A549 (cell line): ENCODE results near the gene PYGM. TPM values are rescaled to one million over a fixed set of nuclear protein-coding genes. Genes with fewer than 3 reads are reported as not detected.

Experiments used
- ATAC-seq, 2 experiments: fragments of 200-7000 bp in 1 of 2; fragments of >200 bp in 1 of 2; cut with Nextera tagmentation in 1 of 2; cut with Tn5 transposase in 1 of 2; 3 replicates each; pipeline versions ENCODE4 v1.8.0 to v1.9.1; 2018 to 2020; ENCODE audit warnings: mild to moderate bottlenecking in 1 of 2, moderate library complexity in 1 of 2
- CTCF ChIA-PET: fragments of 300-600 bp; sonication (Branson Sonifier 250); formaldehyde crosslinking; extraction: SDS; loops from one replicate; lab custom pipeline; 2021; ENCODE audit warnings: antibody characterized with exemption, inconsistent platforms; lab: Yijun Ruan, JAX
- POLR2A ChIA-PET: fragments of 350-600 bp; formaldehyde crosslinking; extraction: SDS; loops from one replicate; lab custom pipeline; 2021; ENCODE audit warnings: antibody characterized with exemption, inconsistent platforms; lab: Yijun Ruan, JAX
- DNase-seq, 2 experiments: peaks; one replicate each; pipeline versions ENCODE4 v3.0.0 to v3.0.0-alpha.2; 2011 to 2016; ENCODE audit warnings: low read depth in 1 of 2, low spot score in 1 of 2
- FAIRE-seq: peaks from 2 replicates; lab custom pipeline; 2011; peaks lifted over from hg19 to GRCh38; lab: Jason Lieb, UNC
- H3K27ac ChIP-seq, 2 experiments: fragments of >200 bp; sonication (Bioruptor Twin); formaldehyde crosslinking; 3 replicates each; pipeline ENCODE4 v1.5.1; 2016 to 2017
- H3K4me1 ChIP-seq: fragments of >200 bp; sonication (Bioruptor Twin); formaldehyde crosslinking; 3 replicates; pipeline ENCODE4 v1.6.1; 2016
- H3K4me2 ChIP-seq: fragments of >200 bp; sonication (Bioruptor Twin); formaldehyde crosslinking; 3 replicates; pipeline ENCODE4 v1.6.1; 2016
- H3K4me3 ChIP-seq: fragments of >200 bp; sonication (Bioruptor Twin); formaldehyde crosslinking; 3 replicates; pipeline ENCODE4 v1.5.1; 2016
- H3K9me3 ChIP-seq: fragments of >200 bp; sonication (Bioruptor Twin); formaldehyde crosslinking; 3 replicates; pipeline ENCODE4 v1.6.1; 2016
- CEBPB ChIP-seq, 2 experiments: fragments of >200 bp in 1 of 2; sonication (Bioruptor Twin) in 1 of 2; formaldehyde crosslinking in 1 of 2; IDR thresholded peaks; 2 replicates each; pipeline ENCODE4 v1.6.1; 2012 to 2016
- CHD2 ChIP-seq: fragments of 150-350 bp; IDR thresholded peaks from 2 replicates; pipeline ENCODE4 v1.6.1; 2014; ENCODE audit warnings: low read length; ENCODE audit not compliant: partially characterized antibody
- CHD4 ChIP-seq: fragments of 200-600 bp; sonication (generic); IDR thresholded peaks from 2 replicates; pipeline ENCODE4 v1.6.1; 2016; ENCODE audit warnings: antibody characterized with exemption, mild to moderate bottlenecking, borderline replicate concordance
- E2F6 ChIP-seq: IDR thresholded peaks from 2 replicates; pipeline ENCODE4 v1.6.1; 2012; ENCODE audit warnings: low read depth, borderline replicate concordance
- EHF ChIP-seq: fragments of 250-450 bp; sonication (Bioruptor Pico); IDR thresholded peaks from 2 replicates; pipeline ENCODE4 v1.5.0; 2020; ENCODE audit warnings: mild to moderate bottlenecking
- EHMT2 ChIP-seq: fragments of 200-600 bp; sonication (generic); IDR thresholded peaks from 2 replicates; pipeline ENCODE4 v1.6.1; 2016; ENCODE audit warnings: antibody characterized with exemption, low read depth, mild to moderate bottlenecking, moderate library complexity
- EP300 ChIP-seq, 2 experiments: fragments of >200 bp; sonication (Bioruptor Twin); formaldehyde crosslinking; IDR thresholded peaks; 2 replicates in 1 of 2; 3 replicates in 1 of 2; pipeline ENCODE4 v1.6.1; 2016 to 2017
- FOXS1 ChIP-seq: fragments of 250-450 bp; sonication (Bioruptor Pico); IDR thresholded peaks from 2 replicates; pipeline ENCODE4 v1.5.0; 2020; ENCODE audit warnings: mild to moderate bottlenecking, moderate library complexity
- HES2 ChIP-seq: fragments of >200 bp; sonication (Bioruptor Twin); formaldehyde crosslinking; IDR thresholded peaks from 2 replicates; pipeline ENCODE4 v1.6.1; 2016
- HEYL ChIP-seq: fragments of 250-450 bp; sonication (Bioruptor Pico); IDR thresholded peaks from 2 replicates; pipeline ENCODE4 v1.8.0; 2021; ENCODE audit warnings: mild to moderate bottlenecking, moderate library complexity
- HOXB13 ChIP-seq: fragments of 250-450 bp; sonication (Bioruptor Pico); IDR thresholded peaks from 2 replicates; pipeline ENCODE4 v1.5.0; 2020; ENCODE audit warnings: low read depth, mild to moderate bottlenecking, moderate library complexity
- JUNB ChIP-seq: fragments of >200 bp; sonication (Bioruptor Twin); formaldehyde crosslinking; IDR thresholded peaks from 2 replicates; pipeline ENCODE4 v1.6.1; 2016
- MAFK ChIP-seq: fragments of 450-650 bp; IDR thresholded peaks from 2 replicates; pipeline ENCODE4 v1.6.1; 2014; ENCODE audit not compliant: partially characterized antibody
- NPAS2 ChIP-seq: fragments of 250-450 bp; sonication (Bioruptor Pico); IDR thresholded peaks from 2 replicates; pipeline ENCODE4 v1.8.0; 2022; ENCODE audit warnings: mild to moderate bottlenecking, moderate library complexity, borderline replicate concordance
- PHF8 ChIP-seq: fragments of 200-600 bp; sonication (generic); IDR thresholded peaks from 2 replicates; pipeline ENCODE4 v1.6.1; 2016; ENCODE audit warnings: low read depth, mild to moderate bottlenecking, antibody characterized with exemption, moderate library complexity, borderline replicate concordance
- POLR2A ChIP-seq: IDR thresholded peaks from 2 replicates; pipeline ENCODE4 v1.6.1; 2012; ENCODE audit warnings: mild to moderate bottlenecking, low read length
- POLR2AphosphoS2 ChIP-seq: conservative IDR thresholded peaks from 2 replicates; pipeline ENCODE4 v1.6.1; 2012; ENCODE audit warnings: low read length, improper control_type of control experiment, inconsistent platforms
- SREBF2 ChIP-seq: fragments of 450-650 bp; IDR thresholded peaks from 2 replicates; pipeline ENCODE4 v1.6.1; 2014; ENCODE audit warnings: mild to moderate bottlenecking, moderate library complexity
- WGBS: methylation state at CpG from one replicate; pipeline ENCODE4 v1.1.6; 2017; ENCODE audit errors: missing lambda C conversion rate; 5-methylcytosine and 5-hydroxymethylcytosine counted together
- polyA plus RNA-seq, 4 experiments: library from polyadenylated mRNA; depleted of rRNA in 3 of 4; stranded (reverse); fragments of >200 nt; fragmentation: RNase III in 1 of 4; extraction: RNeasy Plus Mini Kit Qiagen cat#74134 plus additional on column Dnase treatment in 1 of 4; gene quantifications; 2 replicates in 3 of 4; 3 replicates in 1 of 4; pipeline ENCODE4 v1.2.3, GENCODE V29; 2011 to 2017

PYGM gene
- polyA plus RNA-seq, 2 of the 4 experiments (the other 2 are of a cell fraction): 0.22 to 0.23 TPM

GRCh38 chr11:64774144-64774543, 14.4 kb upstream of the PYGM start:
- POLR2A ChIA-PET: no interaction called here
- TF ChIP-seq EHF: 0 out of 2 replicates have a peak, but pooled peaks have one; percentile 34
- no peak for TF ChIP-seq CHD2
- no peak for TF ChIP-seq EP300 (IDR thresholded peaks at IDR 0.05)
- no peak for TF ChIP-seq SREBF2
- TF ChIP-seq, all 56 proteins: peak for 1
- no peak overlapping the region for H3K4me3 ChIP-seq
- no peak overlapping the region for H3K4me2 ChIP-seq
- FAIRE-seq: no peak
- no peak for DNase-seq
- no peaks in the 10 kb centered on the region for H3K9me3 ChIP-seq
- 96% methylated on average over 5 of the region's 5 CpGs for WGBS
- peaks cover 37% of the 10 kb centered on the region for H3K4me1 ChIP-seq
- ATAC-seq: no peak
- no peak overlapping the region for H3K27ac ChIP-seq
- CTCF ChIA-PET: interaction anchor here (1.0 to 5.7 kb wide), 5 partner anchors 9 to 74 kb away, joined by 3 to 73 read pairs (median 10); partner anchors contain the start of gene RASGRP2

- no peak overlapping the region for H3K27ac ChIP-seq
- no peak for ATAC-seq
Observed at GRCh38 chr11:64772303-64773018, 12.7 kb upstream of the PYGM start.

GRCh38 chr11:64771861-64772260, 12.1 kb upstream of the PYGM start:
- no peak for ATAC-seq
- FAIRE-seq: no peak
- 95% methylated on average over 2 of the region's 2 CpGs for WGBS
- H3K4me1 ChIP-seq: peaks cover 37% of the 10 kb centered on the region
- no peak overlapping the region for H3K4me3 ChIP-seq
- POLR2A ChIA-PET: no interaction called here
- no peak for DNase-seq
- H3K9me3 ChIP-seq: no peaks in the 10 kb centered on the region
- H3K4me2 ChIP-seq: no peak overlapping the region
- no peak overlapping the region for H3K27ac ChIP-seq
- CTCF ChIA-PET: interaction anchor here (0.7 to 2.5 kb wide), 6 partner anchors 8 to 346 kb away, joined by 3 to 11 read pairs (median 3); partner anchors contain the start of gene RASGRP2
- TF ChIP-seq POLR2A: no peak
- no peak for TF ChIP-seq HES2
- TF ChIP-seq EHMT2: no peak
- TF ChIP-seq MAFK: no peak
- no peak for TF ChIP-seq PHF8
- no peak for TF ChIP-seq CHD4
- TF ChIP-seq E2F6: no peak
- TF ChIP-seq HOXB13 (CRISPR knock-in tag): no peak
- TF ChIP-seq FOXS1 (CRISPR knock-in tag): no peak
- TF ChIP-seq CEBPB (IDR thresholded peaks at IDR 0.05): no peak
- TF ChIP-seq NPAS2: no peak

More at GRCh38 chr11:64772303-64773018, 12.7 kb upstream of the PYGM start:
- Histone ChIP-seq H3K4me2 (no peak overlapping the region), H3K4me1 (peaks cover 37% of the 10 kb centered on the region), H3K4me3 (no peak overlapping the region), H3K9me3 (no peaks in the 10 kb centered on the region)
- ChIA-PET CTCF (interaction anchor here (0.7 to 1.5 kb wide), 4 partner anchors 9 to 346 kb away, joined by 3 to 9 read pairs (median 3); no protein-coding TSS in a partner anchor), POLR2A (no interaction called here)
- TF ChIP-seq JUNB: no peak
- TF ChIP-seq CHD4: no peak
- FAIRE-seq (no peak), DNase-seq (no peak)
- WGBS: 88% methylated on average over 3 of the region's 3 CpGs

- H3K4me2 ChIP-seq: no peak overlapping the region
- DNase-seq (no peak), FAIRE-seq (no peak), ATAC-seq (no peak)
- no peak overlapping the region for H3K27ac ChIP-seq
- POLR2A ChIA-PET: interaction anchor here (0.6 kb wide), 1 partner anchor 8 kb away, joined by 3 read pairs; the partner anchor contains the start of gene SF1
- TF ChIP-seq HEYL (no peak), POLR2AphosphoS2 (no peak)
- WGBS: 89% methylated on average over 12 of the region's 12 CpGs
- no peak overlapping the region for H3K4me3 ChIP-seq
- CTCF ChIA-PET: interaction anchor here (0.9 to 2.5 kb wide), 6 partner anchors 8 to 37 kb away, joined by 3 to 11 read pairs (median 4); partner anchors contain the start of gene RASGRP2
- peaks cover 19% of the 10 kb centered on the region; the same call in 2 of the 3 replicates for H3K4me1 ChIP-seq
- no peaks in the 10 kb centered on the region for H3K9me3 ChIP-seq
Observed at GRCh38 chr11:64770120-64770519, 10.3 kb upstream of the PYGM start.
